Hepatocyte (in vitro differentiated cells): Measurements from ENCODE around the gene TBC1D2. TPM values are rescaled to one million over a fixed set of nuclear protein-coding genes. Genes with fewer than 3 reads are reported as not detected.

ENCODE experiments used
- DNase-seq: peaks from one replicate; pipeline ENCODE4 v3.0.0-alpha.2; 2016; ENCODE audit warnings: low spot score
- H2AFZ ChIP-seq: fragments of 200-600 bp; sonication (generic); 2 replicates; pipeline ENCODE4 v1.6.0; 2016; ENCODE audit warnings: antibody characterized with exemption, mild to moderate bottlenecking
- H3K27ac ChIP-seq: fragments of 200-600 bp; sonication (generic); 2 replicates; pipeline ENCODE4 v1.5.1; 2016; ENCODE audit warnings: mild to moderate bottlenecking
- H3K27me3 ChIP-seq: fragments of 200-600 bp; sonication (generic); 2 replicates; pipeline ENCODE4 v1.6.1; 2016
- H3K36me3 ChIP-seq: fragments of 200-600 bp; sonication (generic); replicated peaks from 2 replicates; pipeline ENCODE4 v1.5.1; 2016; ENCODE audit warnings: low read depth; ENCODE audit not compliant: insufficient read depth
- H3K4me1 ChIP-seq: fragments of 200-600 bp; sonication (generic); 2 replicates; pipeline ENCODE4 v1.5.1; 2016; ENCODE audit warnings: mild to moderate bottlenecking, moderate library complexity; ENCODE audit not compliant: insufficient read depth
- H3K4me2 ChIP-seq: fragments of 200-600 bp; sonication (generic); 2 replicates; pipeline ENCODE4 v1.6.0; 2016
- H3K4me3 ChIP-seq: fragments of 200-600 bp; sonication (generic); 2 replicates; pipeline ENCODE4 v1.5.1; 2016; ENCODE audit warnings: mild to moderate bottlenecking
- H3K79me2 ChIP-seq: fragments of 200-600 bp; sonication (generic); 2 replicates; pipeline ENCODE4 v1.6.0; 2017; ENCODE audit warnings: mild to moderate bottlenecking
- H3K9me2 ChIP-seq: fragments of 200-600 bp; sonication (generic); replicated peaks from 2 replicates; pipeline ENCODE4 v1.6.0; 2017; ENCODE audit warnings: mild to moderate bottlenecking; ENCODE audit not compliant: insufficient read depth
- H3K9me3 ChIP-seq: fragments of 200-600 bp; sonication (generic); 2 replicates; pipeline ENCODE4 v1.5.1; 2016; ENCODE audit warnings: low read depth, mild to moderate bottlenecking
- H4K20me1 ChIP-seq: fragments of 200-600 bp; sonication (generic); 2 replicates; pipeline ENCODE4 v1.6.0; 2016; ENCODE audit warnings: mild to moderate bottlenecking; ENCODE audit not compliant: insufficient read depth, poor library complexity, severe bottlenecking
- CTCF ChIP-seq: fragments of 200-600 bp; sonication (generic); IDR thresholded peaks from 2 replicates; pipeline ENCODE4 v1.5.1; 2016; ENCODE audit warnings: antibody characterized with exemption, mild to moderate bottlenecking; ENCODE audit not compliant: poor library complexity
- EZH2 ChIP-seq: fragments of 200-600 bp; sonication (generic); IDR thresholded peaks from 2 replicates; pipeline ENCODE4 v1.6.1; 2016; ENCODE audit warnings: antibody characterized with exemption, mild to moderate bottlenecking, borderline replicate concordance
- EZH2phosphoT487 ChIP-seq: fragments of 200-600 bp; sonication (generic); IDR thresholded peaks from one replicate; pipeline ENCODE4 v1.6.1; 2018; ENCODE audit warnings: antibody characterized with exemption, mild to moderate bottlenecking, low read depth, moderate library complexity; ENCODE audit not compliant: unreplicated experiment, severe bottlenecking
- WGBS: methylation state at CpG from one replicate; pipeline ENCODE4 v1.1.6; 2016; ENCODE audit warnings: low lambda C conversion rate; ENCODE audit errors: missing lambda C conversion rate; 5-methylcytosine and 5-hydroxymethylcytosine counted together
- polyA plus RNA-seq: library from polyadenylated mRNA; unstranded; fragments of >200 nt; fragmentation: Nextera tagmentation; extraction: Ambion mirVana; gene quantifications from 2 replicates; pipeline ENCODE4 v1.2.1, GENCODE V29; 2016
- total RNA-seq: library from RNA; depleted of rRNA; stranded (reverse); fragments of >200 nt; gene quantifications from 2 replicates; pipeline ENCODE4 v1.2.3, GENCODE V29; 2014

Gene TBC1D2
- total and polyA plus RNA-seq, 2 experiments from 2014 or later: 20.0 to 31.6 TPM

- Histone ChIP-seq H3K79me2 (no peaks in the 10 kb centered on the region), H3K4me2 (no peak overlapping the region), H2AFZ (no peak overlapping the region), H3K9me3 (no peaks in the 10 kb centered on the region), H3K4me3 (no peak overlapping the region), H3K9me2 (no peaks in the 10 kb centered on the region), H3K36me3 (no peaks in the 10 kb centered on the region), H3K27me3 (no peaks in the 10 kb centered on the region), H3K4me1 (no peaks in the 10 kb centered on the region), H4K20me1 (no peaks in the 10 kb centered on the region), H3K27ac (no peak overlapping the region)
- DNase-seq: no peak
- 94% methylated on average over 2 of the region's 2 CpGs for whole genome bisulfite sequencing
- TF ChIP-seq CTCF: no peak
Measured at GRCh38 chr9:98217255-98217654, 38.2 kb downstream of the TBC1D2 start.

- Histone ChIP-seq H3K9me3 (no peaks in the 10 kb centered on the region), H3K9me2 (no peaks in the 10 kb centered on the region), H3K4me1 (no peaks in the 10 kb centered on the region), H3K4me2 (no peak overlapping the region), H4K20me1 (no peaks in the 10 kb centered on the region), H3K27me3 (no peaks in the 10 kb centered on the region), H3K79me2 (no peaks in the 10 kb centered on the region), H3K4me3 (no peak overlapping the region), H2AFZ (no peak overlapping the region), H3K27ac (no peak overlapping the region), H3K36me3 (no peaks in the 10 kb centered on the region)
- no peak for TF ChIP-seq EZH2phosphoT487
- TF ChIP-seq EZH2: no peak
- TF ChIP-seq CTCF: no peak
- 100% methylated on average over 3 of the region's 3 CpGs for WGBS
- DNase-seq: no peak
Measured at GRCh38 chr9:98216391-98216790, 39.1 kb downstream of the TBC1D2 start.

- Histone ChIP-seq H2AFZ (no peak overlapping the region), H3K4me3 (no peak overlapping the region), H3K4me1 (no peaks in the 10 kb centered on the region), H3K27me3 (no peaks in the 10 kb centered on the region), H3K79me2 (no peaks in the 10 kb centered on the region), H3K36me3 (no peaks in the 10 kb centered on the region), H3K27ac (no peak overlapping the region), H3K4me2 (no peak overlapping the region), H4K20me1 (no peaks in the 10 kb centered on the region), H3K9me2 (no peaks in the 10 kb centered on the region), H3K9me3 (no peaks in the 10 kb centered on the region)
- TF ChIP-seq EZH2phosphoT487 (no peak), CTCF (no peak), EZH2 (no peak)
- DNase-seq: no peak
- WGBS: 82% methylated on average over 8 of the region's 9 CpGs
Measured at GRCh38 chr9:98215821-98216220, 39.6 kb downstream of the TBC1D2 start.

- Histone ChIP-seq H4K20me1 (no peaks in the 10 kb centered on the region), H3K9me2 (no peaks in the 10 kb centered on the region), H2AFZ (no peak overlapping the region), H3K79me2 (no peaks in the 10 kb centered on the region), H3K4me2 (no peak overlapping the region), H3K27ac (no peak overlapping the region), H3K4me3 (no peak overlapping the region), H3K9me3 (no peaks in the 10 kb centered on the region), H3K36me3 (no peaks in the 10 kb centered on the region), H3K4me1 (no peaks in the 10 kb centered on the region), H3K27me3 (no peaks in the 10 kb centered on the region)
- DNase-seq: no peak
- 92% methylated on average over 5 of the region's 5 CpGs for WGBS
- TF ChIP-seq EZH2phosphoT487: no peak
- TF ChIP-seq CTCF: no peak
- no peak for TF ChIP-seq EZH2
Measured at GRCh38 chr9:98215271-98215670, 40.2 kb downstream of the TBC1D2 start.
